ENCODE data around the gene MYLK4. TPM values are rescaled to one million over a fixed set of nuclear protein-coding genes. Genes with fewer than 3 reads are reported as not detected.

Gene MYLK4
- polyA plus RNA-seq, 3 donors = 0.04 to 0.45 (median 0.08) TPM

DNA sequence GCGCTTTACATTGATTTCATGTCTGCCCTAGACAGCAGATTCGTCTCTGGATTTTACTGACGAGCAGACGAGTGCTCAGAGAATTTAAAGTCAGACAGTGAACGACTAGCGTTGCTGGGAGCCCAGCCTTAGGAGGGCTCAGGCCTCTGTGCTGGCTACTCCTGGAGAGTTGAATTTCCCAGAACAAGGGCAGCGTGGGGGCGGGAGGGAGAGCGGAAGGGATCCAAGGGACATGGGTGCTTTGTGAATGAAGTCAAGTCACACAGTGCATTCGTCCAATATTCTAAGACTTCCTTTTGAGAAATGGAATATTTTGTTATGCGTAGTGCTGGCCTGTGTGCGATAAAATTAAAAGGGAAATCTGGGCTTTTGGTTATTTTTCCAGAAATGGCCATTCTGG is 126.5 kb downstream of the MYLK4 start:
- TF ChIP-seq, protein P1, sequence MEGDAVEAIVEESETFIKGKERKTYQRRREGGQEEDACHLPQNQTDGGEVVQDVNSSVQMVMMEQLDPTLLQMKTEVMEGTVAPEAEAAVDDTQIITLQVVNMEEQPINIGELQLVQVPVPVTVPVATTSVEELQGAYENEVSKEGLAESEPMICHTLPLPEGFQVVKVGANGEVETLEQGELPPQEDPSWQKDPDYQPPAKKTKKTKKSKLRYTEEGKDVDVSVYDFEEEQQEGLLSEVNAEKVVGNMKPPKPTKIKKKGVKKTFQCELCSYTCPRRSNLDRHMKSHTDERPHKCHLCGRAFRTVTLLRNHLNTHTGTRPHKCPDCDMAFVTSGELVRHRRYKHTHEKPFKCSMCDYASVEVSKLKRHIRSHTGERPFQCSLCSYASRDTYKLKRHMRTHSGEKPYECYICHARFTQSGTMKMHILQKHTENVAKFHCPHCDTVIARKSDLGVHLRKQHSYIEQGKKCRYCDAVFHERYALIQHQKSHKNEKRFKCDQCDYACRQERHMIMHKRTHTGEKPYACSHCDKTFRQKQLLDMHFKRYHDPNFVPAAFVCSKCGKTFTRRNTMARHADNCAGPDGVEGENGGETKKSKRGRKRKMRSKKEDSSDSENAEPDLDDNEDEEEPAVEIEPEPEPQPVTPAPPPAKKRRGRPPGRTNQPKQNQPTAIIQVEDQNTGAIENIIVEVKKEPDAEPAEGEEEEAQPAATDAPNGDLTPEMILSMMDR (IDR thresholded peaks at IDR 0.05) = no peak
- Mint-ChIP-seq H3K27me3 (ENCODE audit: low read depth in 3 of 3) (peaks cover 0 to 9% (median 2%) of the 10 kb centered on the region in 3 donors), H3K4me1 (no peaks in the 10 kb centered on the region), H3K27ac (peak overlapping the region in 2 of 7 donors; percentile 7 to 36), H3K36me3 (no peaks in the 10 kb centered on the region), H3K4me3 (no peak overlapping the region), H3K9me3 (no peaks in the 10 kb centered on the region)
- WGBS (ENCODE audit: insufficient coverage) = 97% methylated on average over 12 of the region's 12 CpGs
- Histone ChIP-seq H4K20me1 (ENCODE audit: insufficient read depth, low read length) (no peaks in the 10 kb centered on the region), H3K4me3 (replicated peaks in 1 of 3; ENCODE audit: low read depth in 2 of 3, low read length in 3 of 3) (no peak overlapping the region), H3K79me2 (ENCODE audit: insufficient read depth, low read length) (no peaks in the 10 kb centered on the region), H3K27ac (ENCODE audit: low read depth in 1 of 2, low read length in 2 of 2) (no peak overlapping the region), H3K9ac (ENCODE audit: insufficient read depth, low read length, poor library complexity, severe bottlenecking) (no peak overlapping the region), H3K36me3 (replicated peaks in 1 of 2; ENCODE audit: control insufficient read depth in 1 of 2, insufficient read depth in 2 of 2, low read length in 2 of 2) (no peaks in the 10 kb centered on the region), H3K4me2 (replicated peaks; ENCODE audit: extremely low read depth, low read length, poor library complexity, severe bottlenecking) (no peak overlapping the region), H2AFZ (ENCODE audit: insufficient read depth, low read depth, low read length, poor library complexity, severe bottlenecking) (no peak overlapping the region), H3K4me1 (ENCODE audit: control insufficient read depth in 1 of 2, insufficient read depth in 2 of 2, low read length in 2 of 2) (no peaks in the 10 kb centered on the region), H3K9me3 (replicated peaks in 1 of 2; ENCODE audit: control insufficient read depth in 1 of 2, insufficient read depth in 1 of 2, low read length in 2 of 2) (no peaks in the 10 kb centered on the region), H3K27me3 (ENCODE audit: control insufficient read depth in 2 of 2, insufficient read depth in 2 of 2, low read length in 2 of 2) (peaks cover 0 to 4% of the 10 kb centered on the region in 2 donors)
- intact Hi-C loops (cut with micrococcal nuclease) = no loop called here
- no peak for DNase-seq

DNA sequence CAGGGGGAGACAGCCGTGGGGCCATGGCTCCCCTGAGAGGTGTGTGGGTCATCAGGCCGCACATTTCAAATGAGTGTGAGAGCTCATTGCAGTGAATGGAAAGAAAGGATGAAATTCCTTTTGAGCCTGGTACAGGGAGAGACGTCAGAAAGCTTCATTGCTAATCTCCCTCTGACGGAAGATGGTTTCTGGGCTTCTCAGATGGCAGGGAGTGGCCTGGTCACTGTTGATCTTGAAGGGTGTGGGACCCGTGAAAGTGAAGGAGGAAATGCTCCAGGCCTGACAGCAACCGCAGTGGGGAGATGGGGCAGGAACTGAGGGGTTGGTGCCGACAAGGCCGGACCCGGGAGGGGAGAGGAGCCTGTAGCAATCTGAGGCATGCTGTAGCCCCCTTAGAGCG is 127.4 kb downstream of the MYLK4 start:
- no peaks in the 10 kb centered on the region for H3K4me1 Mint-ChIP-seq
- DNase-seq = no peak
- H3K36me3 Mint-ChIP-seq = no peaks in the 10 kb centered on the region
- Histone ChIP-seq H3K79me2 (ENCODE audit: insufficient read depth, low read length) (no peaks in the 10 kb centered on the region), H3K36me3 (replicated peaks in 1 of 2; ENCODE audit: control insufficient read depth in 1 of 2, insufficient read depth in 2 of 2, low read length in 2 of 2) (no peaks in the 10 kb centered on the region), H3K9me3 (replicated peaks in 1 of 2; ENCODE audit: control insufficient read depth in 1 of 2, insufficient read depth in 1 of 2, low read length in 2 of 2) (no peaks in the 10 kb centered on the region), H3K27me3 (ENCODE audit: control insufficient read depth in 2 of 2, insufficient read depth in 2 of 2, low read length in 2 of 2) (peaks cover 0 to 4% of the 10 kb centered on the region in 2 donors), H3K4me1 (ENCODE audit: control insufficient read depth in 1 of 2, insufficient read depth in 2 of 2, low read length in 2 of 2) (no peaks in the 10 kb centered on the region), H3K9ac (ENCODE audit: insufficient read depth, low read length, poor library complexity, severe bottlenecking) (no peak overlapping the region), H3K4me3 (replicated peaks in 1 of 3; ENCODE audit: low read depth in 2 of 3, low read length in 3 of 3) (no peak overlapping the region), H4K20me1 (ENCODE audit: insufficient read depth, low read length) (no peaks in the 10 kb centered on the region), H3K4me2 (replicated peaks; ENCODE audit: extremely low read depth, low read length, poor library complexity, severe bottlenecking) (no peak overlapping the region), H2AFZ (ENCODE audit: insufficient read depth, low read depth, low read length, poor library complexity, severe bottlenecking) (no peak overlapping the region), H3K27ac (ENCODE audit: low read depth in 1 of 2, low read length in 2 of 2) (no peak overlapping the region)
- H3K27ac Mint-ChIP-seq = no peak overlapping the region
- TF ChIP-seq, protein P1 (IDR thresholded peaks at IDR 0.05) = no peak
- intact Hi-C loops (cut with micrococcal nuclease) = no loop called here
- no peaks in the 10 kb centered on the region for H3K9me3 Mint-ChIP-seq
- peaks cover 0 to 9% (median 3%) of the 10 kb centered on the region in 3 donors for H3K27me3 Mint-ChIP-seq (ENCODE audit: low read depth in 3 of 3)
- no peak overlapping the region for H3K4me3 Mint-ChIP-seq
- whole genome bisulfite sequencing (ENCODE audit: insufficient coverage) = 81% methylated on average over 10 of the region's 10 CpGs
